ENCODE data around the gene PROM1.

Gene PROM1

DNA sequence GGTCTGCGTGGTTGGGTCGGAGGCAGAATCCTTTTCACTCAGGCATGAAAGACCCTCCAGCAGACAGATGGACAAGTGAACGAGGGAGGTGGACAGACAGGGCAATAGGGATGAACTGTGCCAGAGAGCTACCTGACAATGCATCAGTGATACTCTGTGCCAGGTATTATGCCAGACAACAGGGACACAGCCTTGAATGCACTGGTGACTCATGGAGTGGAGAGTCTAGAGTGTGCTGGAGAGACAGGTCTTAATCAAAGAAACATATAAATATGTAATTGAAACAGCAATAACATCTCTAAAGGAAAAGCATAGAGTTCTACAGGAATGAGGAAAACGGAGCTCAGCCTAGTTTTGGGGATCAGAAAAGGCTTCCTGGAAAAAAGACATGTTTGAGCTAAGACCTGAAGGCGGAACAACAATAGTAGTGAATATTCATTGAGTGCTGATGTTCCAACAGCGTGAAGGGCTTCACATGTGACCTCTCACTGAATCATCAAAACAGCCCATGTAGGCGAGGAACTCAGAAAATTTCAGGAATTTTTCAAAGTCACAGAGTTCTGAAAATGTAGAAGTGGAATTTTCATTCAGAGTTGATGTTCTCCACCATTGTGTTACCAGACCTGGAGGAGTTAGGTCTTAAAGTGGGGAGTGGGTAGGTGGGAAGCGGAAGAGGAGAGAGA is 100.8 kb downstream of the PROM1 start:
- no peak for FAIRE-seq

DNA sequence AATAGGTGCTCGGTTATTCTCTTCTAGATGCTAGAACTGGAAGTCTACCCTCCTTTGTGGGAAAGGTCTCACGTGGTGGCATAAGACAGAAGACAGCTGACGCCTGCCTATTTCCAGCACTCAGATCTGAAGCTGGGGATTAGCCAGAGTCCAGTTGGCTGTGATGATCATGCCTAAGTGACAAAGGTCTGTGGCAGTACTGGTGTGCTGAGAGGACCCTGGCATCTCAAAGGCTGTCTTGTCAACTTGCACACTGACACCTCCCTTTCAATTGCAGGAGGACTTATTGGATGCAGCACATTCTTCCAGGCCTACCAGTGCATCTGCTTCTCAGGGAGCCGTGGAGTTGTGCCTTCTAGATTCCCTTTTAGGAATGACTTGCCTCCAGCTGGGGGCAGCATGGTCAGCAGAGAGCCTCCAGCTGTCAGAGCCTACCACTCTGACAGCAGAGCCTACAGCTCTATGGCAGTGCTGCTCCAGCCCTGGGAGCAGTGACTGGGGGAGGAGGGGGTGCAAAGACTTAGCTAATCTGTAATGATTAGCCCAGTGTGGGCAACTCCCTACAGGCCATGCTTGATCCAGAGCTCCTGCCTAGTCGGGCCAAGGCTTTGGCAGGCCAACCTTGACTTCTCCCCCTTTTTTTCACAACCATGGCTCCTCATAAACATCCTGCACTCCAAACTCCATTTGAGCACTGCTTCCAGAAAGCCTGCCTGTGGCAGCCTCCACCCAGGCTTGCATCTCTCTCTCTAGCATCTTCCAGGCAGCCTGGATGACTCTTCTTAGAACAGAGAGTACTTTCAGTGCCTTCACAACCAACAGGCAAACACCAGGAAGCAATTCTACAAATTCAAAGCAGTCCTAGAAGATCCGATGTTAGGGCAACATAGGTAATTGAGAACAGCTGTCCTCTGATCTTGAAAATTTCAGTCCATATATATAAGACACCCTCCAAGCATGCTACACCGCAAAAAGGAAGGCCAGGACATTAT is 107.1 kb downstream of the PROM1 start:
- no peak for FAIRE-seq

DNA sequence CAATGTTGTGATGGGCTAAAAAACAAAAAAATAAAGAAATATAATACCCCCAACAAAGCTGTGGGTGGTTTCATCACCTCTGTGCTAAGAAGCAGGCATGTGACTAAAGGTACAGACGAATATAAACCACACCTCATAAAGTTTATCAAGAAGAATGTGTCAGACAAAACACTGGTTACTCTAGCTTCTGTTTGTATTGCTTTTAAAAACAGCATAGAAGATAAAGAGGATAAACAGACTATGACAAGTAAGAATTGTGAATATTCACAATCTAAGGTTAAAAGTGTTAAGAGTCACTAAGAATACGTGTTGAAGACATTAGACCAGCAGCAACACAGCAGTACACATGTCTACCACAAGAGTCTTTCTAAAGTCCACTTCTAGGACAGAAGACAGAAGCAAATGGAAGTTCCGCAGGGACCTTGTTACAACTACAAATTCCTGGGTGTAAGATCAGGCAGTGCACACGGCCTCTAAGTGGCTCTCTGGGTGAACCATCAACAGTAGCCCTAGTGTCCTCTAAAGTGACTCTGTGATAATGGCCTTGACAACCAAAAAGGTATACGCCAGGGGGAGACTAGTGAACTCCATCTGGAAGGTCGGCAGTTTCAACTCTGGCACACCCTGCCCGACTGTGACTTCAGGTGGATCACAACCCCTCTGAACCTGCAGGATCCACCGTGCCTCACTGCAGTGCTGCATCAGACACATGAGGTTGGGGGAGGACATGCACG is 112.6 kb downstream of the PROM1 start:
- FAIRE-seq = no peak

DNA sequence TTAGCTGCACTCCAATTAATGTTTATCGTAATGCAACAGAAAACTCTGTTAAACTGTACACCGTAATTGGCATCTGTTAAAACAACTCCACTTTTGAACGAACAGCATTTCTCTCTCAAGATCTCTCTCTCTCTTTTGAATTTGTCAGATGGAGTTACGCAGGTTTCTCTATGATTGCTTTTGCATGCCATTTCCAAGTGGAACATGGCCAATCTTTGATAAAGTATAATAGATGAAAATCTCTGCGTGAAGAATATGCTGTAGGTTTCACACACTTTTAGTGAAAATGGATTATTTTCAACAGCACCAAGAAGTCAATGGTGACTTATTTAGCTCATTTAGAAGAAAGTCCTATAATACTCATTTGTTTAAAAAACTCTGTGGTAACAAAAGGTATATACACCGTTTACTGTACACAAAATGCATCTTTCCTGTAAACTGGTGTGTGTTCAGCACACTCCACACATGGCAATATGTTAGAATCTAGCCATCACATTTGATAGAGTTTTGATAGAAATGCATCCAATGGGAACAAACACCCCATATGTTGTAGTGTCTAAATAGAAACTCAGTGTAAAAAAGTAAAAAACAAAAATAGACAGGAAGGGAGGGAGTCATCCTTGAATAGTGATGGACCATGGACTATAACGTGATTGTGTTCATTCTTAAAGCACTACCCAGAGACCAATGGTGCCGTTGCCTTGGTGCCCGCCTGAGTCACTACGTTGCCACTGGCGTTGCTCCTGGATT is 115.1 kb downstream of the PROM1 start:
- FAIRE-seq = no peak

DNA sequence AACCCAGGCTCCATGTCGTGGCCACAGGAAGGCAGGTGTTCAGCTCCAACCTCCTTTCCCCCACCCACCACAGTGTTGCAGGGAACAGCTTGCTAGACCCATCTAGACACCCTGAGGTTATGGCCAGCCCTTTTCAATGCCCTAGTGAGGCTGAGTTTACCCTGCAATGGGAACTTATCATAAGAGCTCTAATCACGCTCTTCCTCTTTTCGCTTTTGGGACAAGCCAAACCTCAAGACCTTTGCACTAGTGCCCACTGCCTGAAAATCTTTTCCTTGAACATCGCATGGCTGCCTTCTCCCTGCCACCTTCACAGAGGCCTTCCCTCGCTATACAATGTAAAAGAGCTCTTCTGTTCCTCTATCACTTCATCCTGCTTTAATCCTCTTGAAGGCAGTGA is 118.5 kb downstream of the PROM1 start:
- FAIRE-seq = no peak

DNA sequence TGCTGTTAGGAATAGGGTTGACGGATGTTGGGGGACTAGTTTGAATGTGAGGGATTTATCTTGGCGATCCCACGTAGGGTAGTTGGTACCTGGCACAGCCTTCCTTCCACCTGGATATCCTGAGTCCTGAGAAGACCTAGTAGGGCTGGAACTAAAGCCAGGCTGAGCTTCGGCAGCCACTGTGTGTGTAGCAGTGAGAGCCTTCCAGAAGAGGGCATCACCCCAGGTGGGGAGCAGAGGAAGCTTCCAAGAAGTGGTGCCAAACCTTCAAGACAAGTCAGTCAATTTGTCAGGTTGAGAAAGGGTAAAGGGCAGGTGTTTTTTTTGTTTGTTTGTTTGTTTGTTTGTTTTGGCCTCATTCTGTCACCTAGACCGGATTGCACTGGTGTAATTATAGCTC is 119.7 kb downstream of the PROM1 start:
- no peak for FAIRE-seq

DNA sequence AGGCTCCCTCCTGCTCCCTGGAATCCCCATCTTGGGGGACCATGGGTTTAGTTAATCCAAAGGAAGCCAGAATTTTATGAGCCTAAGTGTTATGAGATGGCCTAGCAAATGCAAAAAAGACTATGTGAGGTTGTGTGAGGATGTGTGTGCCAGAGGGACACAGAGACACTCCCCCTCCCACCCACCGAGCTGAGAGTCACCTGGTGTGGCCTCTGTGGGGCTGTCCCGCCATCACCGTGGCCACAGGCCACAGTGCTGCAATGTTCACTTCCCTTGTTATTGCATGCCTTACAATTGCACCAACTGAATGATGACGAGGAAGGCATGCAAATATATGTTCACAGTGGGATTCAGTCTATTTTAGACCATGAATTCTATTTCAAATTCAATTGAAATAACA is 120.2 kb downstream of the PROM1 start:
- no peak for FAIRE-seq

DNA sequence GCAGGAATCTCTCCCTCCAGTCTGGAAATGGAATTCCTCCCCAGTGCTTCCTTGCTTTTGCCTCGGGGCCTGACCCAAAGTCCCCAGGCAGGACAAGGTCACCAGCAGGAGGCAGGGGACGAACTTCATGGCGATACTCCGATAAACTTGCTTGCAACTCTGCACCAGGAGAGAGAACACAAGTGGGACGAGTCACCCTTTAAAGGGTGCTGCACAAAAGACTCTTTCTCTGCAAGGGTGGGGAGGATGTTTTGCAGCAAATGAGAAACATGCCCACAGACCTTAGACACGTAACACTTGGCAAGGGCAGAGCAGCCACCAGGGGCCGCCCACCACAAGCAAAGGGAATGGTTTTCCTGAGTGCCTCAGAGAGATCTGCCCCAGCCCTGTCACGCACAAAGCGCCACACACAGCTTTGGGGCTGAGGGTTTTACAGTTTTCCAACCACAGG is 120.8 kb downstream of the PROM1 start, which contains the start of gene FGFBP2:
Gene FGFBP2 (minus strand): TSS at position 175 of the 451 bp plus-strand sequence. CDS start 46 bp downstream, at position 129.
- FAIRE-seq = no peak

DNA sequence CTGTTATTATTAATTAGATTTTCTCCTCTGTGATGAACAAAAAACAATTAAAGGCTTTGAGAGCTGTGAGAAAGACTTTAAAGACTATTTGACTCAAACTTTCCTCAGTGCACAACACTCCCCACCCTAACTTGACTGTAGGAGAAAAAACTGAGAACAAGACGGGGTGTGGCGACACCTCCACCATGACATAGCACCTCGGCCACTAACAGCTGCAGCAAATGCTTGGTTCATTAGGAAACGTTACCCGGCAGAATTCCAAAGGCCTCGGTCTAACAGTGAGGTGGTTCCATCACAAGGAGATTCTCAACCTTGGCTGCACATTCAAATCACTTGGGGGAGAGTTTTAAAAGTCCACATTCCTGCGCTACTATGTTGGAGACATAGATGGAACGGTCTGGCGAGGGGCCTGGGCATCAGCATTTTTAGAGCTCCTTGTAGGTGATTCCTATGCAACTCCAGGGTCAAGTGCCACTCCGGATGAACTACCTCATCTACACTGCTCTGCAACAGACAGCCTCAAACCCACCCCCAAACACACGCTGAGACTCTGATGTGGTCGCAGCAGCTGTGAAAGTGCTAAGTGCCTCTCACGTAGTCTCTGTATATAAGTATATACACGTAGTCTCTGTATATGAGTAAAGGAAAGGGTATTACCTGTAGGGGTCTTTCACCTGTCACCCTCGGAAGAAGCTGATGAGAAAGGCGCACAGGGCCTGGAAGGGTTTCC is 121.9 kb downstream of the PROM1 start:
- no peak for FAIRE-seq

DNA sequence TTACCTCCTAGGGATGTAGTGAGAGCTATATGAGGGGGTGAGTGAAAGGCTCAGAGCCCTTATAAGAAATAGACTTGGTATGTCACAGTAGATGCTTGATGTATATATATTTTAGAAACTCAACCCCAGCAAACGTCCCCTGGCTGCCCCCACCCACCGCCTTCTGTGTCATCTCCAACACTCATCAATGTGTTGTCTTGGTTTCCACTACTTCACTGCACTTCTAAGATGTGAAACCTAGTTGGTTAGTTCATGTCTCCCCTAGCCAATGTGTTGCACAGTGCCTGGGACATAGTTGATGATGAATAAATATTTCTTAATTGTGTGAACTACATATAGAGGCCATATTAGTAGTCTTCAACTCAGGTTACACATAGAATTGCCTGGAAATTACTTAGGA is 125.3 kb downstream of the PROM1 start:
- no peak for FAIRE-seq

DNA sequence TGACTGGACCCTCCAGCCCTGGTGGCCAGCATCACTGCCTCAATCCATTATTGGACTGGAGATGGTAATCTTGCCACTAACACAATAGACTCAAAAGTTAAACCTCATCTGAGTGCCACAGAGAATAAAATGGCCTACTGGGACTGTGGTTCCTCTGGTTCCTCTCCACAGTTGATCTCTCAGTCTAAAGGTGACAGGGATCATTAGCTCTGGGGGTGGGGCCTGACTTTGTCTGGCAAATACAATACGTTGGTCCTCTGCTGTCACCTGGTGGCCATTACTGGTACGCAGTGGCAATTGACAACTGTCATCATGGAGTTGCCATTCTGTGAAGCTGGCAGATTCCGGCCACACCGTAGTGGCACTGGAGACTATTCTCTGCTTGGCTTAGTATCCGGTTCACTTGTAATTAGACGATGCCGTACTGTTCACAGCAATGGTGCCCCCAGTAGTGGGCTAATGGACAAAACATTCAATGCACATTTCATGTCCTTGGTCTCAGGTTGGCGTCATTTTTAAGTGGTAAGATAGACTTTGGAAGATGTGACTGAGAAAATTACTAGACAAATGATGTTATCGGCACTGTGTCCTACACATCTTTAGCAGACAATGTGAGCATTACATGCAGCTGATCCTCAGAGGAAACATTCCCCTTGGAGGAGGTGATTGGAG is 127.5 kb downstream of the PROM1 start:
- FAIRE-seq = no peak

DNA sequence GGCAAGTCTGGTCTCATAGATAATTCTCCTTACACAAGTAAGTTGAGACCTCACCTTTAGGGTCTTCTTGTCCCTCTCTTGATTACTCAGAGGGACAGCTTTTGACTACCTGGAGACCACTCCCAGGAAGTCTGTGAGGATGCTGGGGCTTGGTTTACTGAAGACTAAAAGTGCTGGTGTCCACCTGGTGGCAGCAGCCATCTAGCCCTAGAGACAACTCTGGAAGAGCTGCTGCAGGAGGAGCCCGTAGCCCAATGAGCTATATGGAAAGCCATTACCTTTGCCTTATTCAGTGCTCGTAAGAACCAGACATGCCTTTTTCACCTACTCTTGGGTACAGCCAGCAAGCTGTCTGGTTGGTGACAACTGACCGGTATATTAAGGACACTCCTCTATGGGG is 128.2 kb downstream of the PROM1 start:
- FAIRE-seq = no peak

DNA sequence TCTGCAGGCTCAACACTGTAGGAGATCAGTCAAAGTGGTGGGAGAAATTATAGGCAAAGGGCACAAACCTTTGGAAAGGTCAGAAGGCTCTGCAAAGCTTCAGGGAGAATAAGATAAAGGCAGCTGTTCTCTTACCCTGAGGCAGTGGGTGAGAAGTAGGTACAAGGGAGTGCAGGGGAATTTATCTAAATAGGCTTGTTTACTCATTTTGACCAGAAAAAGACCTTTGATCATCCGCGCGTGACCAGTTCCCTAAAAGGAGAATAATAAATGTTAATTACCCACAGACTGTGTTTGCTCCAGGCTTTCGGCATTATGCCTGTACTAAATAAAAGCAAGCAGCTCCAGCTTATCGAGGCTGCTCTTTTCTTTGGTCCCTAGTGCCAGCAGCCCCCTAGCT is 130.2 kb downstream of the PROM1 start:
- FAIRE-seq = no peak

DNA sequence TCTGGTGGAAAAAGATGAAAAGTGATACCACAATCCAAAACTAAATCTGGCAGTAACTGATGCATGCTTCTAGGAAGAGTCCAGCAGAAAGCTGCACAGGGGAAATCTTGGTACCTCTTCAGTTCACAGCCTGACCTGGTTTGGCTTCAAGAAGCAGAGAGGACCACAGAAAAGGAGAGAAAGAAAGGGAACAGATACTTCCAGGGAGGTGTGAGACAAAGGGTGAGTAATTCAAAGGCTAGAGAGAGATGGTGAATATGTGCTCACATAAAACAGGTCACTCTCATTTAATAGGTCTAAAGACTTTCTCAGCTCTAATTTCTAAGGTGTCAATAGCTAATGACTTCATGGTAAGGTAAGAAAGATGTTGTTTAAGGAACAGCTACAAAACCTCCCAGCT is 132.0 kb downstream of the PROM1 start:
- no peak for FAIRE-seq

DNA sequence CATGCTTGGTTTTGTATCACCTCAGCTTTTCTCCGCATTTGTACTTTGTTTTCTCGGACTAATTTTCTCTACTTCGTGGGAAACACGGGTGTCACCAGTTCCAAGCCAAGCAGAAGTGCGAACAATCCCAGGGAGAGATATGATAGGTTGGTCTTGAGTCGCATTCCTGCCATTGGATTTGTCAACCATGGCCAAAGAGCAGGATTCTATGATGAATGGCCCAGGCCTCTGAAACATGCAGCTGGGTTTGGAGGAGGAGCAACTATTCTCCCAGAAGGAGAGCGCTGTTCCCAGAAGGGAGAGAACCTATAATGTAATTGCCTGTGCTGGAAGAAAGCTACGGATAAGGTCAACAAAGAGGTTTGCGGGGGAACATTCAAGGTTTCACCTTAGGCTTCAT is 135.0 kb downstream of the PROM1 start:
- no peak for FAIRE-seq

DNA sequence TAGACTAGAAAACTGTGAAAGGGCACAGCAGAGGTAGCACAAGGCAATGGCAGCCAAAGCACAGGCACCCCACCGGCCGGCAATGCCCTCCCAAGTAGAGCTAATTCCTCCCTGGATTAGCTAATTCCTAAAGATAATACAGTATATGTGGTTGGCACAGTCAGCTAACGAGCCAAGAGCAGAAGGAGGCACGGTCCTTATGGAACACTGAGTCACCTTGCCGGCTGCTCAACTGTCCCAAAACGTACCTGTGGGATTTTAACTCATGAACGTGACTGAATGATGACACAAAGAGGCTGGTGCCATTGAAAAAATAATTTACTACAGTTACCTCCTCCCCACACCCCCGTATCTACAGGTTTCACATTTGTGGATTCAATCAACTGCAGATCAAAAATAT is 136.1 kb downstream of the PROM1 start:
- FAIRE-seq = no peak

DNA sequence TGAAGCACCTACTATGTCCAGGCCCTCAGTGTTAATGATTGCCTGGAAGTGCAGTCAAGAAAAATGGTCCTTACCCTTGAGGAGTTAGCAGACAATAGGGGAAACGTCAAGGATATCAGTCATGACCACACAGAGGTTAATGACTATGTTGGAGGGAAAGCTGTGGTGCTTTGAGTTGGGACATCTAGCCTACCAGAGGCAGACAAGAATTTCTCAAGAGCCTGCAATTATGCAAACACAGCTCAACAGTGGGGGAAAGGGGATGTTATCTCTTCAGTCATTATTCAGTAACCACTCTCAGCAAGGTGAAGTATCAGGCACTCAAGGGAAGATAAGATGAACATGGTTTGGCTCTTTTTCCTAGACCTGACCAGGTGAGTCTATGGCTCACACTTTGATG is 138.3 kb downstream of the PROM1 start:
- FAIRE-seq = no peak

DNA sequence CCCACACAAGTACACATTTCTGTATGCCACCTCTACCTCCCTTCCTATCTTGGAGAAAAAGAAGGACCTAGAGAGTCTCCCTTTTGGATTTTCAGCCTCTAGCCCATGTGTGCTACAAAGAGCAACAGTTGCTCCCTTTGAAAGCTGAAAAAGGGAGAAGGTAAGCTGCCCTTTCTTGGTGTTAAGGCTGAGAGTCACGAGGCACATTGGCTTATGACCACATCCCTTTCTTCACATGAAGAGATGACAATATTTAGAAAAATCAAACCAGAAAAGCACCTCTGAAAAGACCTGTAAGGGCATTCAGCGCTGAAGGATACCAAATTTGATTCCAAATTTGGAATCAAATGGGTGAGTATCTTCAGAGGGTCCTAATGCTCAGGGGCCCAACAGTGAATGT is 138.9 kb downstream of the PROM1 start:
- no peak for FAIRE-seq

DNA sequence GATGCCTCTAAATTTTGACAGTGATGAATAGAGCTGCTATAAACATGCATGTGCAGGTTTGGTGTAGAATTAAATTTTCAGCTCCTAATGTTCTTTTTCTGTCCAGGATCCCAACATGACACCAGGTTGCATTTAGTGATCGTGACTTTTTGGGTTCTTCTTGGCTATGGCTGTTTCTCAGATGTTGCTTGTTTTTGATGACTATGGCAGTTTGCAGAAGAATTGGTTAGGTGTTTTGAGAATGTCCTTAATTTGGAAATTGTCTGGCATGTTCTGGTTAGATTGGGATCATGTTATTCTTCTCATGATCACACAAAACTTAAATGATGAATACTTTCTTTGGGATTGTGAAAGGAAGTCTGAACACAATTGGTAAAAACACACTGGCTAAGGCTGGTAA is 141.5 kb downstream of the PROM1 start:
- no peak for FAIRE-seq

DNA sequence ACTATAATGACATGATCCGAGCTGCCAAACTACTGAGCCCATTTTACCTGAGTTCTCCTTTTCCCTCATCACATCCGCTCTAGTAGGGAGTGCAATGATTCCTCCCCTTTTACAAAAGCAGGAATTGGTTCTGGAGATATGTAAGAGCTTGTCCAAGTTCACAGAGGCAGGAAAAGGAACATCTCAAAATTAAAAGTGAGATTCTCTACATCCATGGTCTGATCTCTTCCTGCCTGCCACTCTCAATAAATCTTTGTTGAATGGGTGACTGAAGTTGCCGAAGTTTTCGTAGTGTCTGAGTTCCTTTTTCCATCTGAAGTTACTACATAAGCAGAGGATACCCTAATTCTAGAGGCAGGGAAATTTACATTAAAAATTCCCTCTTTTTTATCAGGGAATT is 145.2 kb downstream of the PROM1 start, which contains the start of gene FGFBP1:
Gene FGFBP1 (minus strand): TSS at position 101 of the 400 bp plus-strand sequence. CDS start 2,108 bp downstream, outside the sequence.
- FAIRE-seq = no peak

DNA sequence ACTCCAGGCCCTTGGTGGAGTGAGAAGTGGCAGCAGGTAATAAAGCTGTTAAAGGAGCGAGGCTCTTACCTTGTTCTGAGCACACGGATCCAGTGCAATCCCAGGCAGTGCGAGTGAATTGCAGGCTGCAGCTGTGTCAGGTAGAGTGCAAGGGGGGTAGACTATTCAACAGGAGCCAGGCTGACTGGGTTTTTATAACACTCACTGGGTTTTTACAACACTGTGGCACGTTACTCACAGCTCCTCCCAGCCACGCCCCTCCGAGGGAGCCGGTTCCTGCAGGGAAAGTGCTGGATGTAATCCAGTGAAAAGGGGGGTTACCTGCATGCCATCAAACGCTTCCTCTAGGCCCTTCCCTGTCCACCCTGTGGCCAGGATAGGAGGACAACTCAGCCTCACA is 145.6 kb downstream of the PROM1 start:
- no peak for FAIRE-seq
